CD14-positive monocyte (primary cell): ENCODE data around the gene CES3. TPM values are rescaled to one million over a fixed set of nuclear protein-coding genes. Genes with fewer than 3 reads are reported as not detected.

Experiments used
- DNase-seq, 3 donors: peaks; one replicate each; pipeline ENCODE4 v3.0.0-alpha.2; 2011 to 2022
- H2AFZ ChIP-seq: 2 replicates; pipeline ENCODE4 v1.6.0; 2012; ENCODE audit warnings: mild to moderate bottlenecking, low read depth, low read length, inconsistent platforms; ENCODE audit not compliant: insufficient read depth, poor library complexity, severe bottlenecking
- H3K27ac ChIP-seq, 2 donors: 1 replicate in 1 of 2; 2 replicates in 1 of 2; pipeline ENCODE4 v1.5.1; 2012 to 2013; ENCODE audit warnings: low read length in 2 of 2, control low read depth in 1 of 2, inconsistent platforms in 1 of 2, low read depth in 1 of 2, mild to moderate bottlenecking in 1 of 2
- H3K27me3 ChIP-seq, 2 donors: one replicate each; pipeline versions ENCODE4 v1.6.0 to v1.6.1; 2011 to 2013; ENCODE audit warnings: low read length in 2 of 2; ENCODE audit not compliant: control insufficient read depth in 2 of 2, insufficient read depth in 2 of 2
- H3K36me3 ChIP-seq, 2 donors: replicated peaks in 1 of 2; 1 replicate in 1 of 2; 2 replicates in 1 of 2; pipeline versions ENCODE4 v1.5.1 to v1.6.1; 2012 to 2013; ENCODE audit warnings: low read length in 2 of 2, control low read depth in 1 of 2, inconsistent platforms in 1 of 2, mild to moderate bottlenecking in 1 of 2; ENCODE audit not compliant: insufficient read depth in 2 of 2, control insufficient read depth in 1 of 2
- H3K4me1 ChIP-seq, 2 donors: 1 replicate in 1 of 2; 2 replicates in 1 of 2; pipeline versions ENCODE4 v1.5.1 to v1.6.1; 2012 to 2013; ENCODE audit warnings: low read length in 2 of 2, control low read depth in 1 of 2, inconsistent platforms in 1 of 2, mild to moderate bottlenecking in 1 of 2, moderate library complexity in 1 of 2; ENCODE audit not compliant: insufficient read depth in 2 of 2, control insufficient read depth in 1 of 2
- H3K4me2 ChIP-seq: replicated peaks from 2 replicates; pipeline ENCODE3; 2012; ENCODE audit warnings: low read length, moderate library complexity, mild to moderate bottlenecking; ENCODE audit not compliant: poor library complexity, severe bottlenecking; ENCODE audit errors: extremely low read depth
- H3K4me3 ChIP-seq, 3 experiments: fragments of 200-600 bp in 1 of 3; sonication (generic) in 1 of 3; replicated peaks in 1 of 3; 1 replicate in 2 of 3; 2 replicates in 1 of 3; pipeline ENCODE4 v1.5.1; 2011 to 2013; ENCODE audit warnings: low read length in 3 of 3, mild to moderate bottlenecking in 3 of 3, control low read depth in 2 of 3, low read depth in 2 of 3, inconsistent platforms in 1 of 3, moderate library complexity in 1 of 3
- H3K79me2 ChIP-seq: 2 replicates; pipeline ENCODE4 v1.6.0; 2012; ENCODE audit warnings: mild to moderate bottlenecking, control low read depth, inconsistent platforms, low read length, moderate library complexity; ENCODE audit not compliant: insufficient read depth
- H3K9ac ChIP-seq: 2 replicates; pipeline ENCODE4 v1.6.0; 2017; ENCODE audit warnings: low read length, mild to moderate bottlenecking; ENCODE audit not compliant: insufficient read depth, poor library complexity, severe bottlenecking
- H3K9me3 ChIP-seq, 2 donors: replicated peaks in 1 of 2; 1 replicate in 1 of 2; 2 replicates in 1 of 2; pipeline versions ENCODE4 v1.5.1 to v1.6.1; 2012 to 2013; ENCODE audit warnings: low read length in 2 of 2, control low read depth in 1 of 2; ENCODE audit not compliant: control insufficient read depth in 1 of 2, insufficient read depth in 1 of 2
- H4K20me1 ChIP-seq: 2 replicates; pipeline ENCODE4 v1.6.0; 2012; ENCODE audit warnings: mild to moderate bottlenecking, low read length, control low read depth, moderate library complexity; ENCODE audit not compliant: insufficient read depth
- H3K27ac Mint-ChIP-seq, 7 donors: one replicate each; pipeline ENCODE4 v1.8.0; 2020; ENCODE audit warnings: mild to moderate bottlenecking in 7 of 7, mixed read lengths in 7 of 7, moderate library complexity in 6 of 7, inconsistent platforms in 2 of 7
- H3K27me3 Mint-ChIP-seq, 3 donors: one replicate each; pipeline ENCODE4 v1.8.0; 2021 to 2022; ENCODE audit warnings: low read depth in 3 of 3, mild to moderate bottlenecking in 3 of 3, mixed read lengths in 3 of 3, moderate library complexity in 3 of 3, inconsistent platforms in 1 of 3
- H3K36me3 Mint-ChIP-seq, 2 donors: one replicate each; pipeline ENCODE4 v1.8.0; 2020; ENCODE audit warnings: mixed read lengths in 2 of 2, inconsistent platforms in 1 of 2, mild to moderate bottlenecking in 1 of 2
- H3K4me1 Mint-ChIP-seq: one replicate; pipeline ENCODE4 v1.8.0; 2020; ENCODE audit warnings: mild to moderate bottlenecking, mixed read lengths
- H3K4me3 Mint-ChIP-seq, 2 donors: one replicate each; pipeline ENCODE4 v1.8.0; 2020; ENCODE audit warnings: mild to moderate bottlenecking in 2 of 2, mixed read lengths in 2 of 2, moderate library complexity in 1 of 2
- H3K9me3 Mint-ChIP-seq, 7 donors: one replicate each; pipeline ENCODE4 v1.8.0; 2020 to 2022; ENCODE audit warnings: mixed read lengths in 7 of 7, mild to moderate bottlenecking in 6 of 7, moderate library complexity in 6 of 7, inconsistent platforms in 2 of 7
- WGBS: methylation state at CpG from one replicate; pipeline ENCODE4 v1.1.5; 2013; ENCODE audit warnings: missing lambda C conversion rate; ENCODE audit not compliant: insufficient coverage; 5-methylcytosine and 5-hydroxymethylcytosine counted together
- intact Hi-C, 2 donors: fragments of 100-400 bp; cut with micrococcal nuclease; formaldehyde crosslinking; loops; one replicate each; pipeline versions ENCODE4 v1.15.0 to v1.15.1; 2023
- polyA plus RNA-seq, 3 donors: library from polyadenylated mRNA; depleted of rRNA in 1 of 3; unstranded in 2 of 3; stranded (reverse) in 1 of 3; fragments of 300-500 nt in 2 of 3; fragments of >200 nt in 1 of 3; fragmentation: Illumina TruSeq in 2 of 3; gene quantifications; 1 replicate in 2 of 3; 2 replicates in 1 of 3; pipeline ENCODE4 v1.2.3, GENCODE V29; 2012 to 2021
- TF ChIP-seq, protein P1 (sequence below): fragments of 200-600 bp; IDR thresholded peaks from one replicate; pipeline ENCODE4 v1.8.0; 2022; ENCODE audit warnings: antibody characterized with exemption, mild to moderate bottlenecking

Gene CES3
- polyA plus RNA-seq, 3 donors = 0.48 TPM; not detected in 2

DNA sequence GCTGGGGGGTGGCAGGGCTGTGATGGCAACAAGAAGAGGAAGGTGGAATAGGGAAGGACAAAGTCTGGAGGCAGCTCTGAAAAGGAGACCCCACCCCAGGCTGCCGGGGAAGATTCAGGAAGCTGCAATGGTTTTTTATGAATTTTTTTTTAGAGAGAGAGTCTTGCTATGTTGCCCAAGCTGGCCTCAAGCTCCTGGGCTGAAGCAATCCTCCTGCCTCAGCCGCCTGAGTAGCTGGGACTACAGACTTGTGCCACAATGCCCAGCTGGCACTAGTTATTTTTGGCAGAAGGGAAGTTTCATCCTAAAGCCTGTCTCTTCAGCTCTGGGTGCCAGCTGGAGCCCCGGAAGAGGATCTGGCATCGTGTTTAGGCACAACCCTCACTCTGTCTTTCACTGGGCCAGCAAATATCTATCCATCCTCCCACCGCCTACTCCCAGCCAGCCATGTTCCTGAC is 1.3 kb upstream of the CES3 start:
- intact Hi-C loops = loop anchor here in 1 of 2 donors (5.0 kb wide), 1 partner anchor 198 kb away; the partner anchor contains the start of genes FBXL8 and TRADD

DNA sequence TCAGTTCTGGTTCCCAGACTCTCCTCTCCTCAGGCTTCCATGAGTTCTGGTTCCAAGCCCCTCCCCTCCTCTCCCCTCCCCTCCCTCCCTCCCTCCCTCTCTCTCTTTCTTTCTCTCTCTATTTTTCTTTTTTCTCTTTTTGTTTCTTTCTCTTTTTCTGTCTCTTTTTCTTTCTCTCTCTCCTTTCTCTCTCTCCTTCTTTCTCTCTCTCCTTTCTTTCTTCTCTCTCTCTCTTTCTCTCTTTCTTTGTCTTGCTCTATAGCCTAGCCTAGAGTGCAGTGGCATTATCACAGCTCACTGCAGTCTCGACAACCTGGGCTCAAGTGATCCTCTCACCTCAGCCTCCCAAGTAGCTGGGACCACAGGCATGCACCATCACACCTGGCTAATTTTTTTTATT is 796 bp upstream of the CES3 start:
- Histone ChIP-seq H3K4me3 (peak overlapping the region in 1 of 3 experiments; percentile 37), H3K27ac (peak overlapping the region; percentile 54 to 67), H3K9ac (no peak overlapping the region), H3K4me2 (peak overlapping the region; percentile 51), H3K79me2 (no peaks in the 10 kb centered on the region), H3K27me3 (no peaks in the 10 kb centered on the region), H3K9me3 (no peaks in the 10 kb centered on the region), H3K36me3 (no peaks in the 10 kb centered on the region), H2AFZ (no peak overlapping the region), H4K20me1 (no peaks in the 10 kb centered on the region), H3K4me1 (peaks cover 54 to 59% of the 10 kb centered on the region in 2 donors)
- no peak for DNase-seq
- H3K4me1 Mint-ChIP-seq = peaks cover 55% of the 10 kb centered on the region
- no peaks in the 10 kb centered on the region for H3K9me3 Mint-ChIP-seq
- TF ChIP-seq, protein P1, sequence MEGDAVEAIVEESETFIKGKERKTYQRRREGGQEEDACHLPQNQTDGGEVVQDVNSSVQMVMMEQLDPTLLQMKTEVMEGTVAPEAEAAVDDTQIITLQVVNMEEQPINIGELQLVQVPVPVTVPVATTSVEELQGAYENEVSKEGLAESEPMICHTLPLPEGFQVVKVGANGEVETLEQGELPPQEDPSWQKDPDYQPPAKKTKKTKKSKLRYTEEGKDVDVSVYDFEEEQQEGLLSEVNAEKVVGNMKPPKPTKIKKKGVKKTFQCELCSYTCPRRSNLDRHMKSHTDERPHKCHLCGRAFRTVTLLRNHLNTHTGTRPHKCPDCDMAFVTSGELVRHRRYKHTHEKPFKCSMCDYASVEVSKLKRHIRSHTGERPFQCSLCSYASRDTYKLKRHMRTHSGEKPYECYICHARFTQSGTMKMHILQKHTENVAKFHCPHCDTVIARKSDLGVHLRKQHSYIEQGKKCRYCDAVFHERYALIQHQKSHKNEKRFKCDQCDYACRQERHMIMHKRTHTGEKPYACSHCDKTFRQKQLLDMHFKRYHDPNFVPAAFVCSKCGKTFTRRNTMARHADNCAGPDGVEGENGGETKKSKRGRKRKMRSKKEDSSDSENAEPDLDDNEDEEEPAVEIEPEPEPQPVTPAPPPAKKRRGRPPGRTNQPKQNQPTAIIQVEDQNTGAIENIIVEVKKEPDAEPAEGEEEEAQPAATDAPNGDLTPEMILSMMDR = no peak
- WGBS = 100% methylated on average over 1 of the region's 1 CpG
- H3K27ac Mint-ChIP-seq = peak overlapping the region; percentile 72 to 93 (median 86)
- intact Hi-C loops = no loop called here
- H3K4me3 Mint-ChIP-seq = peak overlapping the region; percentile 5 to 70
- peaks cover 0 to 6% (median 2%) of the 10 kb centered on the region in 3 donors for H3K27me3 Mint-ChIP-seq
- H3K36me3 Mint-ChIP-seq = no peaks in the 10 kb centered on the region

More for the DNA sequence above, 1.3 kb upstream of the CES3 start:
- no peaks in the 10 kb centered on the region for H4K20me1 ChIP-seq
- peak; percentile 60 to 73 (median 71) for DNase-seq
- peaks cover 54 to 59% of the 10 kb centered on the region in 2 donors for H3K4me1 ChIP-seq
- no peaks in the 10 kb centered on the region for H3K27me3 ChIP-seq
- no peak overlapping the region for H3K9ac ChIP-seq
- WGBS = 0% methylated on average over 2 of the region's 5 CpGs
- no peaks in the 10 kb centered on the region for H3K36me3 Mint-ChIP-seq
- H2AFZ ChIP-seq = no peak overlapping the region
- no peaks in the 10 kb centered on the region for H3K79me2 ChIP-seq
- TF ChIP-seq, protein P1 = no peak
- peaks cover 55% of the 10 kb centered on the region for H3K4me1 Mint-ChIP-seq
- peaks cover 0 to 3% (median 2%) of the 10 kb centered on the region in 3 donors for H3K27me3 Mint-ChIP-seq
- H3K9me3 ChIP-seq = no peaks in the 10 kb centered on the region
- H3K27ac Mint-ChIP-seq = peak overlapping the region; percentile 72 to 93 (median 86)
- peak overlapping the region; percentile 5 to 73 for H3K4me3 Mint-ChIP-seq
- peak overlapping the region in 1 of 3 experiments; percentile 47 for H3K4me3 ChIP-seq
- no peaks in the 10 kb centered on the region for H3K9me3 Mint-ChIP-seq
- H3K36me3 ChIP-seq = no peaks in the 10 kb centered on the region
- peak overlapping the region; percentile 54 to 67 for H3K27ac ChIP-seq
- H3K4me2 ChIP-seq = peak overlapping the region; percentile 51
